GM19438 (cell line): ENCODE results near the gene NAP1L4.

Experiments used
- ATAC-seq: cut with Tn5 transposase; IDR thresholded peaks from one replicate; pipeline ENCODE4 v1.9.1; 2021; ENCODE audit warnings: low read depth; ENCODE audit not compliant: unreplicated experiment

NAP1L4 gene

GRCh38 chr11:2992234-2992996 lies at the start of gene NAP1L4:
TSS of gene NAP1L4 (minus strand) at chr11:2992329. CDS start at chr11:2979220, 13,109 bp downstream.
- peak; percentile 86 for ATAC-seq

GRCh38 chr11:3040881-3041280 lies 48.8 kb upstream of the NAP1L4 start:
- no peak for ATAC-seq

GRCh38 chr11:3037945-3038271 lies 45.8 kb upstream of the NAP1L4 start:
- no peak for ATAC-seq

GRCh38 chr11:3037040-3037944 lies 45.2 kb upstream of the NAP1L4 start:
- no peak for ATAC-seq

- ATAC-seq: no peak
These were observed 44.3 kb upstream of the NAP1L4 start for GRCh38 chr11:3036419-3036818.

GRCh38 chr11:3035333-3035732 lies 43.2 kb upstream of the NAP1L4 start:
- no peak for ATAC-seq

- ATAC-seq: no peak
These were observed 38.4 kb upstream of the NAP1L4 start for GRCh38 chr11:3030289-3031070.

GRCh38 chr11:3028813-3029212 lies 36.7 kb upstream of the NAP1L4 start:
- ATAC-seq: no peak

GRCh38 chr11:3026803-3027202 lies 34.7 kb upstream of the NAP1L4 start:
- no peak for ATAC-seq

- no peak for ATAC-seq
These were observed 30.9 kb upstream of the NAP1L4 start for GRCh38 chr11:3022982-3023381.

- ATAC-seq: peak; percentile 91
These were observed 30.3 kb upstream of the NAP1L4 start for GRCh38 chr11:3022300-3022967.

GRCh38 chr11:3021125-3021524 lies 29.0 kb upstream of the NAP1L4 start:
- ATAC-seq: no peak

GRCh38 chr11:3020011-3020410 lies 27.9 kb upstream of the NAP1L4 start:
- ATAC-seq: no peak

- no peak for ATAC-seq
These were observed 26.5 kb upstream of the NAP1L4 start for GRCh38 chr11:3018596-3018995.

- no peak for ATAC-seq
These were observed 24.7 kb upstream of the NAP1L4 start for GRCh38 chr11:3016861-3017260.

GRCh38 chr11:3015796-3016195 lies 23.7 kb upstream of the NAP1L4 start:
- no peak for ATAC-seq

- ATAC-seq: no peak
These were observed 22.8 kb upstream of the NAP1L4 start for GRCh38 chr11:3014943-3015342.

- ATAC-seq: no peak
These were observed 22.2 kb upstream of the NAP1L4 start for GRCh38 chr11:3014057-3014938.
